Activated CD8-positive, alpha-beta memory T cell treated with anti-CD3 and anti-CD28 coated beads for 4 hours (primary cell): ENCODE results near the gene DCAF15.
"Not testable (repeated sequence)": the region's sequence is repeated elsewhere in the genome, so short reads cannot be mapped to it uniquely, and the experiment has no call there.

Experiments used
- DNase-seq, 2 donors: peaks; one replicate each; pipeline ENCODE4 v3.0.0-alpha.2; 2020; ENCODE audit warnings: low read depth in 2 of 2

Gene DCAF15

GRCh38 chr19:13959962-13960862 is 7.9 kb downstream of the DCAF15 start:
- no peak for DNase-seq

GRCh38 chr19:13960863-13961784 is 8.8 kb downstream of the DCAF15 start:
- DNase-seq: no peak

GRCh38 chr19:13961826-13962698 is 9.8 kb downstream of the DCAF15 start:
- DNase-seq: no peak

GRCh38 chr19:13962699-13963602 is 10.6 kb downstream of the DCAF15 start:
- DNase-seq: no peak

GRCh38 chr19:13963603-13964105 is 11.3 kb downstream of the DCAF15 start:
- no peak for DNase-seq

- no peak for DNase-seq
Measured at GRCh38 chr19:13964776-13965175, 12.5 kb downstream of the DCAF15 start.

- no peak for DNase-seq
Measured at GRCh38 chr19:13965377-13965896, 13.1 kb downstream of the DCAF15 start.

GRCh38 chr19:13965926-13966683 is 13.8 kb downstream of the DCAF15 start:
- DNase-seq: no peak

GRCh38 chr19:13966684-13967128 is 14.4 kb downstream of the DCAF15 start:
- no peak for DNase-seq

- not testable (repeated sequence) for DNase-seq
Measured at GRCh38 chr19:13967206-13967605, 14.9 kb downstream of the DCAF15 start.

GRCh38 chr19:13968383-13968935 is 16.1 kb downstream of the DCAF15 start:
- no peak for DNase-seq

- DNase-seq: no peak
Measured at GRCh38 chr19:13968999-13969398, 16.7 kb downstream of the DCAF15 start.

GRCh38 chr19:13969897-13970296 is 17.6 kb downstream of the DCAF15 start:
- no peak for DNase-seq

GRCh38 chr19:13971868-13972267 is 19.6 kb downstream of the DCAF15 start:
- DNase-seq: not testable (repeated sequence)

GRCh38 chr19:13972368-13973155 is 20.3 kb downstream of the DCAF15 start:
- no peak for DNase-seq

- DNase-seq: not testable (repeated sequence)
Measured at GRCh38 chr19:13973479-13973878, 21.2 kb downstream of the DCAF15 start.

GRCh38 chr19:13974073-13974472 is 21.8 kb downstream of the DCAF15 start:
- no peak for DNase-seq

GRCh38 chr19:13975870-13976269 is 23.6 kb downstream of the DCAF15 start:
- no peak for DNase-seq
